Neuronal stem cell (in vitro differentiated cells): Measurements from ENCODE around the gene ALDH1A3.

Experiments
- DNase-seq: peaks from one replicate; pipeline ENCODE4 v3.0.0-alpha.2; 2013; ENCODE audit warnings: low spot score
- H2AFZ ChIP-seq: one replicate; pipeline ENCODE4 v1.6.1; 2013; ENCODE audit warnings: mild to moderate bottlenecking, low read length, inconsistent platforms
- H2AK5ac ChIP-seq: 2 replicates; pipeline ENCODE4 v1.6.1; 2013; ENCODE audit warnings: low read depth, mild to moderate bottlenecking, inconsistent platforms, low read length, moderate library complexity, mixed read lengths
- H2BK120ac ChIP-seq: 2 replicates; pipeline ENCODE4 v1.6.1; 2013; ENCODE audit warnings: low read depth, mild to moderate bottlenecking, inconsistent platforms, low read length, moderate library complexity, mixed read lengths
- H2BK12ac ChIP-seq: one replicate; pipeline ENCODE4 v1.6.1; 2013; ENCODE audit warnings: low read length, inconsistent platforms
- H2BK15ac ChIP-seq: 2 replicates; pipeline ENCODE4 v1.6.1; 2013; ENCODE audit warnings: mild to moderate bottlenecking, low read length, inconsistent platforms, mixed read lengths
- H2BK5ac ChIP-seq: one replicate; pipeline ENCODE4 v1.6.1; 2013; ENCODE audit warnings: inconsistent platforms, mild to moderate bottlenecking, low read length, moderate library complexity
- H3K14ac ChIP-seq: one replicate; pipeline ENCODE4 v1.6.1; 2013; ENCODE audit warnings: low read length, inconsistent platforms
- H3K18ac ChIP-seq: 2 replicates; pipeline ENCODE4 v1.6.1; 2013; ENCODE audit warnings: low read length, inconsistent platforms
- H3K23ac ChIP-seq: 2 replicates; pipeline ENCODE4 v1.6.1; 2013; ENCODE audit warnings: low read depth, mild to moderate bottlenecking, mixed read lengths, low read length, inconsistent platforms; ENCODE audit not compliant: poor library complexity
- H3K27ac ChIP-seq: replicated peaks from 3 replicates; pipeline ENCODE4 v1.5.1; 2013; ENCODE audit warnings: low read length, inconsistent platforms
- H3K27me3 ChIP-seq, 3 experiments: 2 replicates each; pipeline ENCODE4 v1.6.1; 2013; ENCODE audit warnings: low read length in 3 of 3, mild to moderate bottlenecking in 2 of 3, inconsistent platforms in 1 of 3, low read depth in 1 of 3, mixed read lengths in 1 of 3, moderate library complexity in 1 of 3; ENCODE audit not compliant: control insufficient read depth in 3 of 3, insufficient read depth in 3 of 3
- H3K36me3 ChIP-seq, 2 donors: replicated peaks in 1 of 2; 2 replicates each; pipeline ENCODE4 v1.6.1; 2013; ENCODE audit warnings: low read length in 2 of 2; ENCODE audit not compliant: control insufficient read depth in 2 of 2, insufficient read depth in 2 of 2
- H3K4ac ChIP-seq: 2 replicates; pipeline ENCODE4 v1.6.1; 2013; ENCODE audit warnings: inconsistent platforms, mild to moderate bottlenecking, low read length, moderate library complexity
- H3K4me1 ChIP-seq, 2 donors: 1 replicate in 1 of 2; 2 replicates in 1 of 2; pipeline ENCODE4 v1.6.1; 2013; ENCODE audit warnings: low read length in 2 of 2, low read depth in 1 of 2; ENCODE audit not compliant: control insufficient read depth in 2 of 2, insufficient read depth in 1 of 2
- H3K4me2 ChIP-seq: one replicate; pipeline ENCODE4 v1.6.1; 2013; ENCODE audit warnings: mild to moderate bottlenecking, low read length, inconsistent platforms; ENCODE audit not compliant: insufficient read depth, poor library complexity, severe bottlenecking
- H3K4me3 ChIP-seq, 2 donors: 2 replicates each; pipeline ENCODE4 v1.5.1; 2013; ENCODE audit warnings: low read length in 2 of 2, mild to moderate bottlenecking in 2 of 2, inconsistent platforms in 1 of 2, moderate library complexity in 1 of 2
- H3K79me1 ChIP-seq: one replicate; pipeline ENCODE4 v1.6.1; 2013; ENCODE audit warnings: low read depth, mild to moderate bottlenecking, inconsistent platforms, low read length, moderate library complexity
- H3K9ac ChIP-seq: one replicate; pipeline ENCODE4 v1.6.1; 2013; ENCODE audit warnings: mild to moderate bottlenecking, low read depth, low read length, inconsistent platforms; ENCODE audit not compliant: poor library complexity
- H3K9me3 ChIP-seq, 2 donors: replicated peaks in 1 of 2; 2 replicates each; pipeline versions ENCODE3 to v1.6.1; 2013; ENCODE audit warnings: low read length in 2 of 2, mild to moderate bottlenecking in 2 of 2, inconsistent platforms in 1 of 2, low read depth in 1 of 2, mixed read lengths in 1 of 2, moderate library complexity in 1 of 2; ENCODE audit not compliant: control insufficient read depth in 2 of 2, insufficient read depth in 1 of 2
- H4K8ac ChIP-seq: one replicate; pipeline ENCODE4 v1.6.1; 2013; ENCODE audit warnings: low read depth, mild to moderate bottlenecking, inconsistent platforms, low read length, moderate library complexity
- H4K91ac ChIP-seq: one replicate; pipeline ENCODE4 v1.6.1; 2013; ENCODE audit warnings: low read length, low read depth, mild to moderate bottlenecking, inconsistent platforms; ENCODE audit not compliant: poor library complexity
- WGBS, 2 donors: extraction: QIAGEN DNeasy Blood & Tissue Kit; methylation state at CpG; one replicate each; pipeline ENCODE4 v1.1.7; 2013; ENCODE audit warnings: missing lambda C conversion rate in 2 of 2, mixed read lengths in 1 of 2; ENCODE audit not compliant: insufficient read length in 2 of 2, insufficient replicate concordance in 1 of 2; ENCODE audit errors: extremely low coverage in 2 of 2; 5-methylcytosine and 5-hydroxymethylcytosine counted together

ALDH1A3 gene

DNA sequence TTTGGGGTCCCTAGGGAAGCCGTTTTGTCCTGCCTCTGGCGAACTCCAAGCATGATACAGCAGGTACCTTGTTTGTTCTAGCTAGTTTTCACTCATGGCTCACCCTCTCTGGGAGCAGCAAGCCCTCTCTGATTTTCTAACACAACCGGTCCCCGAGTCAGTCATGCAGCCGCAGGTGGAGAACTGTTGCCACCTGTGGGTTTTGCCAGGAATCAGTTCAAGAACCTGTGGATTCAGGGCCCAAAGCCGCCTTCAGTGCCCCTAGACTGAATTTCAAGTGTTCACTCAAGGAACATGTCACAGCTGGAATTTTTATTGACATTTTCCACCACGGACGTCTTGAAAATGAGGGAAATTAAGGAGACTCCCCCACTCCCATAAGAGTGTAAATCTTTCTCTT lies 26.2 kb downstream of the ALDH1A3 start:
- Histone ChIP-seq H3K4me2 (no peak overlapping the region), H2BK5ac (no peak overlapping the region), H3K4me3 (no peak overlapping the region), H3K9ac (no peak overlapping the region), H2BK120ac (no peak overlapping the region), H3K9me3 (peaks cover 0 to 3% of the 10 kb centered on the region in 2 donors), H2AK5ac (no peak overlapping the region), H3K79me1 (no peaks in the 10 kb centered on the region), H3K36me3 (no peaks in the 10 kb centered on the region), H3K4me1 (peaks cover under 1 to 3% of the 10 kb centered on the region in 2 donors), H4K91ac (no peak overlapping the region), H3K4ac (no peak overlapping the region), H3K27me3 (peaks cover 0 to 8% (median 0%) of the 10 kb centered on the region in 3 experiments), H3K18ac (no peak overlapping the region), H2BK12ac (no peak overlapping the region), H3K23ac (no peak overlapping the region), H2BK15ac (no peak overlapping the region), H3K27ac (no peak overlapping the region), H4K8ac (no peak overlapping the region), H3K14ac (no peak overlapping the region), H2AFZ (no peak overlapping the region)
- WGBS, 2 donors, result no CpG with 5 or more reads among the region's 8 CpGs
- no peak for DNase-seq

- H3K36me3 ChIP-seq, result no peaks in the 10 kb centered on the region
- no peak overlapping the region for H3K23ac ChIP-seq
- H3K4me1 ChIP-seq, result no peaks in the 10 kb centered on the region
- H2BK5ac ChIP-seq, result peak overlapping the region; percentile 17
- no peak overlapping the region for H3K27ac ChIP-seq
- H4K8ac ChIP-seq, result no peak overlapping the region
- no peak overlapping the region for H2BK120ac ChIP-seq
- no peak overlapping the region for H3K9ac ChIP-seq
- H4K91ac ChIP-seq, result no peak overlapping the region
- no CpG with 5 or more reads among the region's 6 CpGs for WGBS, 2 donors
- H2BK12ac ChIP-seq, result no peak overlapping the region
- no peaks in the 10 kb centered on the region for H3K79me1 ChIP-seq
- peak overlapping the region; percentile 40 for H3K18ac ChIP-seq
- DNase-seq, result no peak
- no peak overlapping the region for H2AFZ ChIP-seq
- H3K9me3 ChIP-seq, result peaks cover 0 to 3% of the 10 kb centered on the region in 2 donors
- H2AK5ac ChIP-seq, result peak overlapping the region; percentile 13
- H3K4me2 ChIP-seq, result no peak overlapping the region
- no peak overlapping the region for H3K14ac ChIP-seq
- H3K4ac ChIP-seq, result no peak overlapping the region
- peaks cover 0 to 1% (median 0%) of the 10 kb centered on the region in 3 experiments for H3K27me3 ChIP-seq
- H3K4me3 ChIP-seq, result no peak overlapping the region
- H2BK15ac ChIP-seq, result no peak overlapping the region
Observed at GRCh38 chr15:100908466-100908865, 28.8 kb downstream of the ALDH1A3 start.

- Histone ChIP-seq H2BK15ac (no peak overlapping the region), H3K4ac (no peak overlapping the region), H2BK12ac (no peak overlapping the region), H3K4me2 (no peak overlapping the region), H3K4me3 (no peak overlapping the region), H4K91ac (no peak overlapping the region), H3K27me3 (peaks cover 0 to 7% (median 0%) of the 10 kb centered on the region in 3 experiments), H2AFZ (no peak overlapping the region), H2BK5ac (no peak overlapping the region), H3K14ac (no peak overlapping the region), H3K9me3 (peaks cover 0 to 1% of the 10 kb centered on the region in 2 donors), H3K27ac (no peak overlapping the region), H4K8ac (no peak overlapping the region), H3K23ac (no peak overlapping the region), H3K79me1 (no peaks in the 10 kb centered on the region), H3K18ac (no peak overlapping the region), H2AK5ac (no peak overlapping the region), H2BK120ac (no peak overlapping the region), H3K9ac (no peak overlapping the region), H3K36me3 (no peaks in the 10 kb centered on the region), H3K4me1 (no peaks in the 10 kb centered on the region)
- WGBS, 2 donors, result no CpG with 5 or more reads among the region's 4 CpGs
- DNase-seq, result no peak
Observed at GRCh38 chr15:100909565-100909964, 29.9 kb downstream of the ALDH1A3 start.

DNA sequence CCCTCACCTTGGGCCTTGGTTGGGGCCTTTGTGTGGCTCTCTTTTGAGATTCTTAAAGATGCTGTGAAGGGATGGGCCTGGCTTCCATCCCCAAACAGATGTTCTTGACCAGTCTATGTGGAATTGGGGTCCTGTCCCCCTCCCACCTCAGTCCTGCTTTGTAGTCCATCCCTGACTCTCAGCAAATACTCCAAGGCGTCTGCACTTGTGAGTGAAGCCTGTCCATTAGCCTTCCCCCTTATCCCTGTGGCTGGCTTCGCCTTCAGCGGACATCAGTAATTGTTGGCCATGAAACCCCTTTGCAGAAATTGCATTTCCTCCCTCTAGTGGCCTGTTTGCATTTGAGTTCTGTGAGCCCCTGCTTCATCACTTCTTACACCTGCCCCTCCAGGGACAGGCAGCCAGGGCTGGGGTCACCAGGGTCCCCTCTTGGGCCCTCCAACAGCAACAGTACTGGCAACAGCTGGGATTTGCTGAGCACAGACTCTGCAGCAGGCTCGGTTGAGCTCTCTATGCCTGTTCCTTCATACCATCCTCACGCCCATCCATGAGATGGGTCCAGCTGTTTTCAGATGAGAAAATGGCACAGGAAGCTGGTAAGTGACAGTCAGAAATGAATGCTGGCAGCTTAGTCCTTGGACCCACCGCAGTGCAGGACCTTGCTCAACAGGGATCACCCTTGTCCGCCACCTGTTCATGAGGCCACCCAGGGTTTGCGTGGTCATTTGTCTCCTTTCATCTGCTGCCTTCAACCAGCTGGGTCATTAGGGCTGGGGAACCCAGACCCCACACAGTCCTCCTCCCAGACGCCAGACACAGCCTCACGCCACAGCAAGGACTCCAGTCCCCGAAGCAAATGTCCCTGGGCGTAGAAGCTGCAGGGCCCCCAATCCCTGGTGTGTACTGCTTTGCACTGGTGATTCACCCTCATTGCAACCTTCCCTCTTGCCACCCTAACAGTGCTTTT lies 30.6 kb downstream of the ALDH1A3 start:
- no peak overlapping the region for H2BK15ac ChIP-seq
- H2AFZ ChIP-seq, result no peak overlapping the region
- H2BK120ac ChIP-seq, result no peak overlapping the region
- H2BK5ac ChIP-seq, result no peak overlapping the region
- no peak overlapping the region for H2AK5ac ChIP-seq
- no peak for DNase-seq
- no peak overlapping the region for H3K14ac ChIP-seq
- no peak overlapping the region for H3K4me2 ChIP-seq
- no CpG with 5 or more reads among the region's 12 CpGs for WGBS, 2 donors
- H3K79me1 ChIP-seq, result no peaks in the 10 kb centered on the region
- H4K91ac ChIP-seq, result no peak overlapping the region
- no peak overlapping the region for H3K23ac ChIP-seq
- no peak overlapping the region for H3K27ac ChIP-seq
- H3K4me3 ChIP-seq, result no peak overlapping the region
- no peaks in the 10 kb centered on the region for H3K4me1 ChIP-seq
- no peaks in the 10 kb centered on the region for H3K9me3 ChIP-seq
- no peak overlapping the region for H3K9ac ChIP-seq
- peak overlapping the region; percentile 2 for H3K18ac ChIP-seq
- H2BK12ac ChIP-seq, result no peak overlapping the region
- no peak overlapping the region for H3K4ac ChIP-seq
- H4K8ac ChIP-seq, result no peak overlapping the region
- no peaks in the 10 kb centered on the region for H3K36me3 ChIP-seq
- H3K27me3 ChIP-seq, result peaks cover 0 to 13% (median 0%) of the 10 kb centered on the region in 3 experiments
